Jurkat, Clone E6-1 (cell line): ENCODE measurements around the gene FYCO1.
A peak's percentile ranks its signal among the peaks of the same experiment; 100 is the strongest.

Source experiments
- DNase-seq: peaks from one replicate; pipeline ENCODE4 v3.0.0-alpha.2; 2011; ENCODE audit warnings: low read depth, low spot score
- H3K4me3 ChIP-seq: 2 replicates; pipeline ENCODE4 v1.5.1; 2011; ENCODE audit warnings: mild to moderate bottlenecking, low read length, control low read depth, moderate library complexity

Gene FYCO1

GRCh38 chr3:45880725-45881077, 114.9 kb downstream of the FYCO1 start:
- H3K4me3 ChIP-seq: no peak overlapping the region
- DNase-seq: no peak

DNA sequence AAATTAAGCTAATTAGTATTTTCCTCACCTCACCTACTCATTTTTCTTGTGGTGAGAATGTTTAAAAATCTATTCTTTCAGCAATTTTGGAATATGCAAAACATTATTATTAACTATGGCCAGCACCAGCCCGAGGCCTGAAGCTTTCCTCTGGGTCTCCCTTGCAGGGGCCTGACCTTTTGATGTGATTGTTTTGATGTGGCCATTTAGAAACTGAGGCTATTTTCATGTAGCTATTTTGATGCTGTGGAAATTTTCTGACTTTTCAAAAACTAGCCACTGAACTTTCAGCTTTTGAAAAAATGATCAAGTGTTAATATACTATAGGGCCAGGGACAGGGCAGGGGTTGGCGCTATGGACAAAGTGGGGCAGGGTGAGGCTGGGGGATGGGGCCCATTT, 117.5 kb downstream of the FYCO1 start:
- no peak for DNase-seq
- no peak overlapping the region for H3K4me3 ChIP-seq

DNA sequence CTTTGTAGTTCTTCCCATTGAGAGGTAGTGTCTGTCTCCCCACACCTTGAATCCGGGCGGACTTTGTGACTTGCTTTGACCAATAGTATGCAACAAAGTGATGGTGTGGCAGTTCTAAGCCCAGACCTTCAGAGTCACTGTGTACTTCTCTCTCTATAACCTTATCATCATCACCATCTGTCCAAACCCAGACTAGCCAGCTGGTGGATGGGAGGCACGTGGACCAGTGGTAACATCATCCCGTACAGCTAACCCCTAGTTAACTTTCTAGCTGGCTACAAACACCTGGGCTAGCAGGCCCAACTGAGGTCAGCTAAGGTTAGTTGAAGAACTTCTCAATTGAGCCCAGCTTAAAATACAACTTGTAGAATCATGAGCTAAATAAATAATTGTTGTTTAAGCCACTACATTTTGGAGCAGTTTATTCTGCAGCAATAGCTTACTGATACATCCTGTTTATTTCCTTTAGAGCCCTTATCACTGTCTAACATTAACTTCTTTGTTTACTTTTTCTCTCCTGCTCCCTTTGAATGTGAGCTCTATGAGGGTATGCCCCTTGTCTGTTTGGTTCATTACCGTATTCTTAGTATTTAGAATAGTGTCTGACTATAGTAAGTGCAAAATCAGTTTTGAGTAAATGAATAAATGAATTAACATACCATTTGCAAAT, 120.8 kb downstream of the FYCO1 start:
- no peak for DNase-seq
- no peak overlapping the region for H3K4me3 ChIP-seq

GRCh38 chr3:45873638-45874037, 122.0 kb downstream of the FYCO1 start:
- no peak overlapping the region for H3K4me3 ChIP-seq
- DNase-seq: no peak

DNA sequence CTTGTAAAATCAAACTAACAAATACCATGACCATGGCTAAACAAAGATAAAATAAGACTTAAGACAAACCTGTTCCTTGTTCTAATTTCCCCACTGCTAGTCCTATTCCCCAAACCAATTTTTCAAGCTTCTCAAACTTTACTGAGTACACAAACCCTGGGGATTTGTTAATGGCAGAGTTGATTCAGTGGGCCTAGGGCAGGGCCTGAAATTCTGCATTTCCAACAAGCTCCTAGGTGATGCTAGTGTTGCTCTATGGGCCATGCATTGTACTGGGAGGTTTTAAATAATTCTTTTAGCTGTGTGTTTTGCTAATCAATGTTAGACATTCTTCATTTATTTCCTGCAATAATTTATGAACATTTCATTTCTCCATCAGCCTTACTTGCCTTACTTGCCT, 122.6 kb downstream of the FYCO1 start:
- DNase-seq: no peak
- H3K4me3 ChIP-seq: no peak overlapping the region

DNA sequence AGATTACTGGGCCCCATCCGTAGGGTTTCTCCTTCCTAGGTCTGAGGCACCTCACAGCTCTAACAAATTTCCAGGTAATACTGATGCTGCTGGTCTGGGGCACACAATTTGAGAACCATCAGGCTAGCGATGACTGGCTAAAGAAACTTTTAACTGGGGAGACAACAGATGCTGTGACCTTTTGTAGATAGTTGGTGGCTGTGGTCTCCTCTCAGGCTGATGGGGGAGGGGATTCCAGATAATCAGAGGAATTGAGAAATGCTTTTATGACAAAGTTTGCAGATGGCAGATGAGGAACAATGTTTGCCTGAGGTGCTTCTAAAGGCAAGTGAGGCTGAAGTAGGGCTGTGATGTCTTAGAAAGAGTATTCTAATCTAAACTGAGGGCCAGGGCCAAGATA, 123.1 kb downstream of the FYCO1 start:
- peak; percentile 44 for DNase-seq

GRCh38 chr3:45871780-45872179, 123.8 kb downstream of the FYCO1 start:
- peak; percentile 85 for DNase-seq
- H3K4me3 ChIP-seq: peak overlapping the region; percentile 11

More for the DNA sequence above, 123.1 kb downstream of the FYCO1 start:
- H3K4me3 ChIP-seq: no peak overlapping the region

- H3K4me3 ChIP-seq: no peak overlapping the region
- peak; percentile 100 for DNase-seq
Measured at GRCh38 chr3:45870099-45870498, 125.5 kb downstream of the FYCO1 start.

DNA sequence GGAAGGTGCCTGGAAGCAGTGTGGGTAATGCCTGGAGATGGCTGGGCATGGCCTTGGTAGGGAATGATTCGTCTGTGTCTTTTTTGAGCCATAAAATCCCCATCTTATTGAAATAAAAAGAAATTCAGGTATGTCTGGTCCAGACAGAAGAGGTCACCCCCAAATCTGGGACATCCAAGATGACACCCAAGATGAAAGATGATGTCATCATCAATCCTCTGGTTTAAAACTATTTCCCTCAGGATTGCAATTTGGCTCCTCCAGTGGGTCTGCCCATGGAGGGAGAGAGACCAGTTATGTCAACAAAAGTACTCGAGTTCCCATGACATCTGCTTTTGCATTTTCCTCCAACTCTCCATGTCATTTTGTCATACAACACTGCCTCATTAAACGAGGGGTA, 126.0 kb downstream of the FYCO1 start:
- DNase-seq: no peak
- no peak overlapping the region for H3K4me3 ChIP-seq

DNA sequence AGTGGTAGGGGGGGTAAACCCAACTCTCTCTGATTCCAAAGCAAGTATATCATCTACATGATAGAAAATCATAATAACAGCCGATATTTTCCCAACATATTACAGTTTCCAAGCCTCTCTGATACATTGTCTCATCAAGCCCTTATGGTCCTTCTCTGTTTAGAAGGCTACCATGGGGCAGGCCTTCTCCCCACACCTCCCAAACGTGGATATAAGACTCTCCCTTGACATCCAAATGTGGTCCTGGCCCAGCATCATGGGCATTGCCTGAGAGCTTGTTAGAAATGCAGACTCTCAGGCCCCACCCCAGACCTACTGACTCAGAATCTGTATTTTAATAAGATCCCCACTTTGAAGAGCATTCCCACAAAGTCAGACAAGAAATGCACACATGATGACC, 127.0 kb downstream of the FYCO1 start:
- DNase-seq: no peak
- no peak overlapping the region for H3K4me3 ChIP-seq

DNA sequence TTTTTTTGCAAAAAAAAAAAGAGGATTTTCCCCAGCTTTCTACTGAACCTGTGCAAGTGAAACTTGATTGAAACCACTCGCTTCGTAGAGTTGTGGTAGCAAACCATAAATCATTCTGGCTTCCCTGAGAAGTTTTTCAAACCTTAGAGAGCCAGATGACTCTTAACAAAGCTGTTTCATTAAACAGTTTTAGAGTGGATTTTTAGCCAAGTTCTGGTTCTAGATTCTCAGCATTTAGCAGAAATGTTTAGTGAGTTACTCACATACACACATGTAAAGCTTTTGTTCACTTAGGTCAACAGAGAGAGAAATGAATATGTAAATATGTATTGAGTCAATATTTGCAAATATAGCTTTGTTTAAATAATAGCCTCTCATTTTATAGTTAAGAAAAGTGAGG, 127.4 kb downstream of the FYCO1 start:
- DNase-seq: no peak
- H3K4me3 ChIP-seq: no peak overlapping the region
